Stimulated activated CD4-positive, alpha-beta T cell treated with anti-CD3 and anti-CD28 coated beads, Interleukin-2, amount 100 ng/mL, for 4 hours (primary cell): ENCODE results near the gene APH1A.
"Not testable (repeated sequence)": the region's sequence is repeated elsewhere in the genome, so short reads cannot be mapped to it uniquely, and the experiment has no call there.

Experiments
- DNase-seq: peaks from one replicate; pipeline ENCODE4 v3.0.0-alpha.2; 2020; ENCODE audit warnings: low read depth

Gene APH1A

DNA sequence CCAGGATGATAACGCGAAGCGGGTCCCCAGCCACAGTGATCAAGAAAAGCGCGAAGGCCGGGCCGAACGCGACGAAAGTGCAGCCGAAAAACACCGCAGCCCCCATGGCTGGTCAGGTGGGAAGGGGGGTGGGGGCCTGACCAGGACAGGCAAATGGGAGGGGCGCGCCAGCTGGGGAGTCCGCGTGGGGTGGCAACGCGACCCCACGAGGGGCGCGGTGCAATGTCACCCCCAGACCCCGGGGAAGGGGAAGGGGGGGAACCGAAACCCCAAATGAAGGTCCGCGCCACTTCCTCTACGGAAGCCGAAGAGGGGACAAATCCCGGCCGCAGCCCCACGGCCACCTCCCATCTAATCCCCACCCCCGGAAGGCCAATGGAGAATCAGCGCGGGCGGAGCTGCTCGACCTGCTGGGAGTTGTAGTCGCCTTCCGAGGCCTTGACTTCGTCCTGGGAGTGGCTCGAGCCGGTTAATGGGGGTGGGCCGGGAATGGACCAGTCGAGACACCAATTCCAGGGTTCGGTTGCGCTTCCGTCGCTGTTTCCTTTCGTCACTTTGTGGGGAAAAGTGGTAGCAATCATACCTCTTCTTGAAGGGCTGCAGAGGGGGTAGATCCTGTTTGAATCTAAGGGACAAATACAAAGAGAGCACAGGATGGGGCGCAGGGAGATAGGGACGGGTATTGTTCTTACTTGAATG is at the start of gene APH1A:
Gene APH1A (minus strand): TSS at position 312 of the 699 bp plus-strand sequence. CDS start 206 bp downstream, at position 106.
- peak; percentile 88 for DNase-seq

- not testable (repeated sequence) for DNase-seq
These were observed 45.9 kb upstream of the APH1A start for GRCh38 chr1:150314691-150315090.

DNA sequence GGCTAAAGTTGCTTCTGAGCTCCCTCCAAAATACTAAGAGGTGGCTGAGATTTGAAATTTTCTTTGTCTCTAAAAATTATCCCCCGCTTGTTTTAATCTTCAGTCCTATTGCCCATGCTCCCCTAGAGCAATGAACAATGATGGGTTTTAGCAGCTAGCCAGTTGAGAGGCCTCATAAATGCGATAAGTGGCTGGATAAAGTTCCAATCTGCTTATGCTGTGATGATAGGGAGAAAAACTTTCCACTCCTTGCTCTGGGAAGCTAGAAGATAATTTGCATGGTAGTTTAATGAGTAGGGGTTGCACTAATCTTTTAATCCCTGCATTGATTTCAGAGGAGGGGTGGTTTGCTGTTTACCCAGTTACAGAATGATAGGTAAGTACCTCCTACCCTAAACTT is 42.9 kb upstream of the APH1A start:
- no peak for DNase-seq

DNA sequence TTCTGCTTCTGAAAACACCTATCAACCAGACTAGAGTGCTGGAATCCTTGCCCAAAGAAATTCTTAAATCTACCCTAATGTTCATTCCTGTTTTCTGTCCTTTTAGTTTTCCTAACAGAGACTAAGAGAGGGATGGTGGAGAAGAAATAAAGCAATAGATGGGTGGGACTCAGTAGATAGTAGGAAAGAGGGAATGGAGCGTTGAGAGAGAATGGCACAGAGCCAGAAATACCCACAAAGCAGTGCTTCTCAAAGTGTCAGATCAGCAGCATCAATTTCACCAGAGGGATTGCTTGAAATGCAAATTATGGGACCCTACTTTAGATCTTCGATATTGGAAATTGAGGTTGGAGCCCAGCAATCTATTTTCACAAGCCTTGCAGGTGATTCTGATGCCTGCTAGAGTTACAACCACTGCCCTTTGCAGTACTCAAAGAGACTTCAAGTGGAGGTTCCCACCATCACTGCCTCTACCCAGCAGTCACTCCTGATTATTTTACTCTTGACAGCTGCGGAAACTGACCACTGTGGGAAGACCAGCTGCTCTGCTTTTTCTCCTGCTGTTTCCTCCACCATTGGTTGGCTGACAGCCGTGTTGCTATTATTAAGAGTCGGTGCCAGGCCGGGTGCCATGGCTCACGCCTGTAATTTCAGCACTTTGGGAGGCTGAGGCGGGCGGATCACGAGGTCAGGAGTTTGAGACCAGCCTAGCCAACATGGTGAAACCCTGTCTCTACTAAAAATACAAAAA is 41.1 kb upstream of the APH1A start:
- no peak for DNase-seq

DNA sequence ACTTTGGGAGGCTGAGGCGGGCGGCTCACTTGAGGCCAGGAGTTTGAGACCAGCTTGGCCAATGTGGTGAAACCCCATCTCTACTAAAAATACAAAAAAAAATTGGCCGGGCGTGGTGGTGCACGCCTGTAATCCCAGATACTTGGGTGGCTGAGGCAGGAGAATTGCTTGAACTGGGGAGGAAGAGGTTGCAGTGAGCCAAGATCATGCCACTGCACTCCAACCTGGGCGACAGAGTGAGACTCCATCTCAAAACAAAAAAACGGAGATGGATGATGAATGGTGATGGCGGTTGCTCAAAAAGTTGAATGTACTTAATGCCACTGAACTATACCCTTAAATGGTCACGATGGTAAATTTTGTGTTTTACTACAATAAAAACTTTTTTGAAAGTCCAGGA is 39.8 kb upstream of the APH1A start:
- DNase-seq, result not testable (repeated sequence)

DNA sequence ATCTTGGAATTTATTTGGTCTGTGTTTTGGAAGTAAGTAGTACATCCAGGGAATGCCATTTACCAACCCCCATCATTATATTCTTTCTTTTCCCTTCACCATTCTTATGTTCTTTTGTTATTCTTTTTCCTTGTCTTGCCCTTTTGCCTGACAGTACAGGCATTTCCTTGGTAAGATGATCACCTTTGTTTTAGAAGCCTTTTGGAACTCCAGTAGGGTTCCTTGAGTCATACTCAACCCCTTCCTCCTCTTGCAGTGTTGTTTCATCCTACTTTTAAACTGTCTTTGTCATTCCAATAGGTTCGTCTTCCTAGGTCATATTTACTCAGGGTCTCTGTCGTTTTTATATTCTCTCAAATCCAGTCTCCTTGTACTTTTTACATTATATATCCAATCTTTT is 34.1 kb upstream of the APH1A start:
- DNase-seq, result no peak

DNA sequence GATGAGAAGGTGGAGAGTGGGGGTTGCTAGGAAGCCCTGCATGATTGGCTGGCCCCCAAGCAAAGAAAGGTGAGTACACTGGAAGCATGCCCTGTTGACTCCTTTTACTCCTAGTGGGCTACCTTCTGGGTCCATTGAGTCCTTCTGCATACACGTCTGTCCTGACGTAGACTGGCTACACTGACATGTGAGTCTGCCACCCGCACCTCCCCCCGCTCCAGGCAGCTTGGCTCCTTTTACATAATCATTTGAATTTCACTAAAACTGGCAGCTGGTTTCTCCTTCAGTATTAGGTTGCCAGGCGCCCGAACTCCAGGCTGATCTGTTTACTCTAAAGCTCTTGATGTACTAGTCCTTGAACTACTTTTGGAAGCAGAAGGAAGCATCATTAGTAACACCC is 33.5 kb upstream of the APH1A start:
- no peak for DNase-seq

DNA sequence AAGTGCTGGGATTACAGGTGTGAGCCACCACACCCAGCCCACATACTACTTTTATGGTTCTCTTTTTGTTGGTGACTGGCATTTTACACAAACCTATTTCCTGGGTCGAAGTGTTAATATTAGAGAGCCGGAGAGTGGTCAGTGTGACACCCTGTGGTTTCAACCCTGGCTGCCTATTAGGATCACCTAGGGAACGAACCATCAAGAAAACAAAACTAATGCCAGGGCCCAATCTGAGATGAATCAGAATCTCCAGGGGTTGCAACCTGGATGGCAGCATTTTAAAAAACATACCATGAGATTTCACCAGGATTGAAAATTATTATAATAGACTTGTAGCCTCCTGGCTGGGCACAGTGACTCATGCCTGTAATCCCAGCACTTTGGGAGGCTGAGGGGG is 30.9 kb upstream of the APH1A start:
- DNase-seq, result no peak

DNA sequence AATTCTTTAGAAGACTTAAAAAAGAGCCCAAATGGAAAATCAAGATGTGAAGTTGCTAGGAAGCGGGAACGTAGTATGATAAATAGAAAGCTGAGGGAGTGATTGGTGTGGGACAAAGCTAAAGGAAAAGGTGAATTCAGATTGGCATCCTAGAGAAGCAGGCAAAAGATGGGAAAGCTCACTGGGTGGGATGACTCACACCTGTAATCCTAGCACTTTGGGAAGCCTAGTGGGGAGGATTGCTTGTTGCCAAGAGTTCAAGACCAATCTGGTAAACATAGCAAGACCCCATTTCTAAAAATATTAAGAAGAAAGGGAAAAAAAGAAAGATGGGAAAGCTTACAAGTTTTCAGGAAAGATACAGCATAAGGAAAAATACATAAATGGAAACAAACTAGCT is 26.7 kb upstream of the APH1A start:
- DNase-seq, result no peak

GRCh38 chr1:150293433-150294253 is 24.8 kb upstream of the APH1A start, which contains the start of gene MRPS21:
Gene MRPS21 (plus strand): TSS chr1:150293861. CDS start chr1:150294367, 506 bp downstream.
- DNase-seq, result peak; percentile 79

DNA sequence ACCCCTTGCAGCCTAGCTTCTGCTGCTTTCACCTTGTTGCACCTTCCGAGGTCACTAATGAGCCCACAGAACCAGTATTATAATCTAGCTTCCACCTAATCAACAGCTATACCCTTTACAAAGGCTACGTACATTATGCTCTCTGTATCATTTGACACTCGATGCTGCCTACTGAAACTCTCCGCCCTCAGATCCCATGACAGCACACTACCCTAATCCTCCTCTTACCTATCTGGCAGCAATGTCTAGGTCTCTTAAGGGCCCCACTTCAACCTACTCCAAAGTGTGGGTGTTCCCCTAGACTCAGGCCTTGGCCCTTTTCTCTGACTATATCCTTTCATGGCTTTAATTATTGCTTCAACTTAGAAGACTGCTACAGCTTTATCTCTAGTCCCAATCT is 20.0 kb upstream of the APH1A start:
- DNase-seq, result no peak

DNA sequence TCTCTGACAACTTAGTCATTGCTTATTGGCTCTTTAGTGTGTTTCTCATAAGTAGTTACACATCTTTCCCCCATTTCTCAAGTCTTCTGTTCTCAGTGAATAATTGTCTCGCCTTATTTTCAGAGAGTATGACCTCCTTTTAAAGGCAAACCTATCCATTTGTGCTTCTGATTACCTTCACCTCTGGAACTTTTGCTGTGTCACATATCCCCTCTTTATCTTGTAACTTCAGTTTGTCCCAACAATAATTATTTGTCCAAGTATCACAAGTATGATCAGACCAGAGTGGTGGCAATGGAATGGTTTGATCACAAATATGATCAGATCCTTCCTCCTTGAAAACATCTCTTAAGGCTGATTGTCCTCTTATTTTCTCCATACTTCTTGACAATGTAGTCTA is 19.6 kb upstream of the APH1A start:
- DNase-seq, result no peak

DNA sequence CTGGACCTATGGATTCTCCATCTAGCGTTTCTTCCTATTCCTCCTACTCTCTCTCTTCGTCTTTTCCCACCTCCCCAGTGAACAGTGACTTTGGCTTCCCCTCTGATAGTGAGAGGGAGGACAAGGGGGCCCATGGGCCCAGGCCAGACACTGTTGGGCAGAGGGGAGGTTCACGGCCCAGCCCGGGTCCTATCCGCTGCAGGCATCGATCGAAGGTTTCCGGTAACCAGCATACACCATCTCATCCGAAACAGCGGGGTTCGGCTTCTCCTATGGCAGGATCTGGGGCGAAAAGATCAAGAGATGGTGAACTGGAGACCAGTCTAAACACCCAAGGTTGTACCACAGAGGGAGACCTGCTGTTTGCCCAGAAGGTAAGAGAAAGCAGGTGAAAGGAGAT is 14.4 kb upstream of the APH1A start:
- DNase-seq, result no peak

- DNase-seq, result no peak
These were observed 13.7 kb upstream of the APH1A start for GRCh38 chr1:150282558-150282958.

- DNase-seq, result peak; percentile 84
These were observed 13.1 kb upstream of the APH1A start, which contains the start of gene CIART for GRCh38 chr1:150281758-150282557. Gene CIART (plus strand): TSS chr1:150282554. CDS start chr1:150283268, 714 bp downstream.

- DNase-seq, result peak; percentile 58
These were observed 12.5 kb upstream of the APH1A start for GRCh38 chr1:150281221-150281757.

- DNase-seq, result no peak
These were observed 11.4 kb upstream of the APH1A start for GRCh38 chr1:150280138-150280707.

DNA sequence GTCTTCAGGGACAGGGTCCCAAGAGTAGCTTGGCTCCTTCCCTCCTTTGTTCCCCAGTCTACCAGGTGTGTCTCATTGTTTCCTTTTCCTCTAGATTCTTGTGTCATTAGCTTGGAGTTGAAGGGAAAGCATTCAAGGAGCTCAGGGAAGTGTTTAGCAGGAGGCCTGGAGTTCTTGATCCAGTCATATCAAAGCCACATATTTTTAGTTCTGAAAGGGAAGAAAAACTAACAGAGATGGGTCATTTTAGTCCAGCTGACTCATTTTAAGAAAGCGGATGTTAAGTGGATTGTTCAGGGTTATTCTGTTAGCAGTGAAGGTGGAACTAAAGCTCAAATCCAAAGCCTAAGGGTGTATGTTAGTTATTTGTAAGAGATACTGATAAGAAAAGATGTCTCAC is 4.5 kb upstream of the APH1A start:
- DNase-seq, result no peak

DNA sequence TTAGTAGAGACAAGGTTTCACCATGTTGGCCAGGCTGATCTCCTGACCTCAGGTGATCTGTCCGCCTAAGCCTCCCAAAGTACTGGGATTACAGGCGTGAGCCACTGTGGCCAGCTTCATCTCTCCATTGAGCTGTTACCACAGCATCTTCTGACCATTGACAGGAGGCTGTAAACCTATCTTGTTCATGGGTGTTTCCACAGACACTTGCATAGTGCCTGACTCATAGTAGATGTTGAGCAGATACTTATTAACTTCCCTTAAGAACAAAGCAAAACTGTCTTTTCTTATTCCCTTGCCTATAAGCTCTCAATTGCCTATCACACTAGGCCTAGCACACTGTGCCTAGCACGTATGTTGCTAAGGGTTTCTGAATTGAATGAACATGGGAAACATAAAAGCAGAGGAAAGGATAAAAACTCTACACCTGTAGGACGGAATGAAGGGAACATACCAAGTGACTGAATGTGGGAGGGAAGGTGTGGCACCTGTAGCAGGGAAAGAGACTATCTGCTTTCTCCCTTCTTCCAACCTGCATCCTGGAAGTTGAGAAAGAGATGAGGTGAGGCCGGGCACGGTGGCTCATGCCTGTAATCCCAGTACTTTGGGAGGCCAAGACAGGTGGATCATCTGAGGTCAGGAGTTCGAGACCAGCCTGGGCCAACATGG is 2.6 kb upstream of the APH1A start:
- DNase-seq, result no peak

DNA sequence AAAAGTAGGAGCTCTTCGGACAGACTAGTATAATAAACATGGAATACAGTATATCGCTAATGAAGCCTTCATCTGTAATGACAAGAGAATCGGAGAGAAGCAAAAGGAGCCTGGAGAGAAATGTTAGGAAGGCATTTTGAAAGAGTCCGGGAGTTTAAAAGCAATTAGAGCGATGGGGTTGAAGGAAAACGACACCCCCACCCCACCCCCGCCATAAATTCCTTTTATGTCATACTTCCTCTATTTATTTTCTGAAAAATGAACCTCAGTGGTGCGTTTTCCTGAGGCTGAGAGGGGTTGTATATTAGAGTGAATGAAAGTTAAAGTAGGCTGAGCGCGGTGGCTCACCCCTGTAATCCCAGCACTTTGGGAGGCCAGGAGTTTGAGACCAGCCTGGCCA is 635 bp upstream of the APH1A start:
- DNase-seq, result no peak

- DNase-seq, result peak; percentile 6
These were observed 494 bp downstream of the APH1A start for GRCh38 chr1:150268340-150268704.
